HepG2 (cell line): ENCODE results near the gene DLG4. TPM values are rescaled to one million over a fixed set of nuclear protein-coding genes. Genes with fewer than 3 reads are reported as not detected.
A peak's percentile ranks its signal among the peaks of the same experiment; 100 is the strongest.

Experiments used
- ATF3 ChIP-seq: sonication (generic); formaldehyde crosslinking; IDR thresholded peaks from 2 replicates; pipeline ENCODE4 v1.4.0; 2020; ENCODE audit warnings: missing genetic modification reagents
- BCL3 ChIP-seq: sonication (generic); formaldehyde crosslinking; IDR thresholded peaks from 2 replicates; pipeline ENCODE4 v1.5.1; 2020; ENCODE audit warnings: mild to moderate bottlenecking, missing genetic modification reagents, moderate library complexity
- GMEB2 ChIP-seq: IDR thresholded peaks from 2 replicates; pipeline ENCODE4 v1.6.1; 2016; ENCODE audit warnings: missing biosample characterization, missing genetic modification reagents, low read depth
- IRF2 ChIP-seq: IDR thresholded peaks from 2 replicates; pipeline ENCODE4 v1.6.1; 2018; ENCODE audit warnings: missing genetic modification reagents, missing compliant biosample characterization
- KDM5B ChIP-seq: sonication (generic); formaldehyde crosslinking; IDR thresholded peaks from 2 replicates; pipeline ENCODE4 v1.4.0; 2020; ENCODE audit warnings: missing genetic modification reagents, mild to moderate bottlenecking, borderline replicate concordance
- MEF2D ChIP-seq: sonication (generic); formaldehyde crosslinking; IDR thresholded peaks from 2 replicates; pipeline ENCODE4 v1.5.1; 2020; ENCODE audit warnings: mild to moderate bottlenecking, missing genetic modification reagents
- RARG ChIP-seq: sonication (generic); formaldehyde crosslinking; IDR thresholded peaks from 2 replicates; pipeline ENCODE4 v1.4.0; 2020; ENCODE audit warnings: low read depth, mild to moderate bottlenecking, missing genetic modification reagents
- RORA ChIP-seq: sonication (generic); formaldehyde crosslinking; IDR thresholded peaks from 2 replicates; pipeline ENCODE4 v1.5.0; 2020; ENCODE audit warnings: mild to moderate bottlenecking, missing genetic modification reagents, moderate library complexity
- SOX13 ChIP-seq, 3 experiments: fragments of 450-650 bp in 1 of 3; sonication (generic) in 1 of 3; formaldehyde crosslinking in 1 of 3; IDR thresholded peaks in 2 of 3; conservative IDR thresholded peaks in 1 of 3; 2 replicates each; pipeline versions ENCODE4 v1.5.0 to v1.6.1; 2016 to 2020; ENCODE audit warnings: antibody characterized with exemption in 1 of 3, mild to moderate bottlenecking in 1 of 3, missing compliant biosample characterization in 1 of 3, missing genetic modification reagents in 1 of 3, moderate library complexity in 1 of 3
- ZBTB8A ChIP-seq: sonication (generic); formaldehyde crosslinking; IDR thresholded peaks from 2 replicates; pipeline ENCODE4 v1.4.0; 2020; ENCODE audit warnings: mild to moderate bottlenecking, low read depth, missing genetic modification reagents, borderline replicate concordance
- ZFX ChIP-seq: sonication (generic); formaldehyde crosslinking; IDR thresholded peaks from 2 replicates; pipeline ENCODE4 v1.4.0; 2020; ENCODE audit warnings: mild to moderate bottlenecking, low read depth, missing genetic modification reagents, moderate library complexity
- ZGPAT ChIP-seq: IDR thresholded peaks from 2 replicates; pipeline ENCODE4 v1.6.1; 2016; ENCODE audit warnings: mild to moderate bottlenecking
- ZNF260 ChIP-seq: sonication (generic); formaldehyde crosslinking; IDR thresholded peaks from 2 replicates; pipeline ENCODE4 v1.4.0; 2020; ENCODE audit warnings: missing genetic modification reagents, low read depth, mild to moderate bottlenecking, borderline replicate concordance
- ZNF350 ChIP-seq: sonication (generic); formaldehyde crosslinking; IDR thresholded peaks from 2 replicates; pipeline ENCODE4 v1.4.0; 2020; ENCODE audit warnings: mild to moderate bottlenecking, low read depth, missing genetic modification reagents, borderline replicate concordance
- ZNF367 ChIP-seq: sonication (generic); formaldehyde crosslinking; IDR thresholded peaks from 2 replicates; pipeline ENCODE4 v1.4.0; 2020; ENCODE audit warnings: missing genetic modification reagents, borderline replicate concordance
- ZNF589 ChIP-seq: sonication (generic); formaldehyde crosslinking; conservative IDR thresholded peaks from 2 replicates; pipeline ENCODE4 v1.8.0; 2022; ENCODE audit warnings: mild to moderate bottlenecking, moderate library complexity, missing genetic modification reagents
- ZNF619 ChIP-seq: sonication (generic); formaldehyde crosslinking; IDR thresholded peaks from 2 replicates; pipeline ENCODE4 v1.4.0; 2020; ENCODE audit warnings: mild to moderate bottlenecking, missing genetic modification reagents
- ZNF891 ChIP-seq: sonication (generic); formaldehyde crosslinking; IDR thresholded peaks from 2 replicates; pipeline ENCODE4 v1.5.0; 2020; ENCODE audit warnings: mild to moderate bottlenecking, missing genetic modification reagents
- polyA plus RNA-seq, 8 experiments: library from polyadenylated mRNA; depleted of rRNA in 3 of 8; stranded (reverse) in 7 of 8; unstranded in 1 of 8; fragments of >200 nt; fragmentation: Illumina TruSeq in 4 of 8; extraction: Trizol in 4 of 8; gene quantifications; 2 replicates each; pipeline versions ENCODE4 v1.2.1 to v1.2.3, GENCODE V29; 2011 to 2016; ENCODE audit warnings: low read depth in 4 of 8, missing spikeins in 1 of 8, mixed read lengths in 1 of 8; ENCODE audit not compliant: insufficient read depth in 1 of 8
- total RNA-seq, 5 experiments: library from RNA; depleted of rRNA; stranded (reverse); fragments of >200 nt; fragmentation: Illumina TruSeq; extraction: Trizol; gene quantifications; 2 replicates each; pipeline ENCODE4 v1.2.3, GENCODE V29; 2016; ENCODE audit warnings: low read depth in 1 of 5
- TF ChIP-seq, protein P1 (sequence below): sonication (generic); formaldehyde crosslinking; IDR thresholded peaks from 2 replicates; pipeline ENCODE4 v1.5.0; 2020; ENCODE audit warnings: mild to moderate bottlenecking, low read depth, missing genetic modification reagents, borderline replicate concordance
- TF ChIP-seq, protein P2 (sequence below): sonication (generic); formaldehyde crosslinking; IDR thresholded peaks from 2 replicates; pipeline ENCODE4 v1.4.0; 2020; ENCODE audit warnings: mild to moderate bottlenecking, missing genetic modification reagents

DLG4 gene
- total and polyA plus RNA-seq, 2 of the 13 experiments (the other 11 are each of a cell fraction or from before 2014, with no cell fraction given) = 0.71 to 4.3 TPM

- TF ChIP-seq KDM5B (CRISPR knock-in tag) = peak; percentile 44; the same call in 1 of the 2 replicates
- no peak for TF ChIP-seq IRF2
- no peak for TF ChIP-seq ZNF350
- no peak for TF ChIP-seq BCL3 (CRISPR knock-in tag)
- TF ChIP-seq, protein P1, sequence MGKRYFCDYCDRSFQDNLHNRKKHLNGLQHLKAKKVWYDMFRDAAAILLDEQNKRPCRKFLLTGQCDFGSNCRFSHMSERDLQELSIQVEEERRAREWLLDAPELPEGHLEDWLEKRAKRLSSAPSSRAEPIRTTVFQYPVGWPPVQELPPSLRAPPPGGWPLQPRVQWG (CRISPR knock-in tag) = no peak
- no peak for TF ChIP-seq RORA (CRISPR knock-in tag)
- no peak for TF ChIP-seq ZNF619
- TF ChIP-seq ZNF367 (CRISPR knock-in tag) = no peak
- TF ChIP-seq ZNF260 = no peak
- TF ChIP-seq ZBTB8A (CRISPR knock-in tag) = peak; percentile 90; the same call in 1 of the 2 replicates
- no peak for TF ChIP-seq ZNF891 (CRISPR knock-in tag)
- TF ChIP-seq ZGPAT = peak; percentile 36; the same call in 1 of the 2 replicates
- TF ChIP-seq SOX13 (IDR thresholded peaks at IDR 0.05) = no peak
- TF ChIP-seq SOX13 (CRISPR knock-in tag; conservative IDR thresholded peaks at IDR 0.05 in 1 of 2, IDR thresholded peaks at IDR 0.05 in 1 of 2) = no peak
- peak; percentile 66 for TF ChIP-seq ZFX (CRISPR knock-in tag)
- no peak for TF ChIP-seq MEF2D (CRISPR knock-in tag)
- no peak for TF ChIP-seq GMEB2
- no peak for TF ChIP-seq ZNF589 (CRISPR knock-in tag)
- no peak for TF ChIP-seq ATF3 (CRISPR knock-in tag)
- no peak for TF ChIP-seq RARG (CRISPR knock-in tag)
- TF ChIP-seq, protein P2, sequence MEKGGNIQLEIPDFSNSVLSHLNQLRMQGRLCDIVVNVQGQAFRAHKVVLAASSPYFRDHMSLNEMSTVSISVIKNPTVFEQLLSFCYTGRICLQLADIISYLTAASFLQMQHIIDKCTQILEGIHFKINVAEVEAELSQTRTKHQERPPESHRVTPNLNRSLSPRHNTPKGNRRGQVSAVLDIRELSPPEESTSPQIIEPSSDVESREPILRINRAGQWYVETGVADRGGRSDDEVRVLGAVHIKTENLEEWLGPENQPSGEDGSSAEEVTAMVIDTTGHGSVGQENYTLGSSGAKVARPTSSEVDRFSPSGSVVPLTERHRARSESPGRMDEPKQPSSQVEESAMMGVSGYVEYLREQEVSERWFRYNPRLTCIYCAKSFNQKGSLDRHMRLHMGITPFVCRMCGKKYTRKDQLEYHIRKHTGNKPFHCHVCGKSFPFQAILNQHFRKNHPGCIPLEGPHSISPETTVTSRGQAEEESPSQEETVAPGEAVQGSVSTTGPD = no peak
These were observed 18.3 kb upstream of the DLG4 start (continued) for GRCh38 chr17:7237761-7238419.
